HG02870 (cell line): Measurements from ENCODE around the gene HBG1.
"Not testable (repeated sequence)": the region's sequence is repeated elsewhere in the genome, so short reads cannot be mapped to it uniquely, and the experiment has no call there.

ENCODE experiments used
- ATAC-seq: cut with Tn5 transposase; IDR thresholded peaks from one replicate; pipeline ENCODE4 v1.9.1; 2021; ENCODE audit warnings: mild to moderate bottlenecking, moderate library complexity; ENCODE audit not compliant: unreplicated experiment

HBG1 gene

DNA sequence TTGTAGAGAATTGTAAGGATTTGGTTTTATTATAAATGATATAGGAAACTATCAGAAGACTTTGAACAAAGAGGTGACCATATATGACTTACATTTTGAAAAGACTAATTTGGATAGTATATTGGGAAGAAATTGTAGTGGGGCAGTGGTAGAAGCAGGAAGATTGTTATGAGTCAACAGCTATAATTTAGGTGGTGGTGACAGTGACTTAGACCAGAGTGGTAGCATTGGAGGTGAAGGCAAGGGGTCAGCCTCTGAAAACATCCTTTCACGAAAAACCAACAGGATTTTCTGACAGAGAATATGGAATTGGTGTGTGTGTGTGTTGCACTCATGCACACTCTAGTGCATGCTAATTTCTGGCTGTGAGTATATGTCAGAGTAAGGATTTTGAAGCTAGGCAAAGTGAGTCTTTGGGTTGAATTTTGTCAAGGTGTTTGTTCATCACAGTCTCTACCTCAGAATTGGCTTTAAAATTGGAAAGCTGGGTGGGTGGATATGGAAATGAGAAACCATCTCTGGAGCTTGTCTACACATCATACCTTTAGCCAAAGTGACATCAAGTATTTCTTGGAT lies 28.2 kb upstream of the HBG1 start:
- ATAC-seq, result peak; percentile 61

DNA sequence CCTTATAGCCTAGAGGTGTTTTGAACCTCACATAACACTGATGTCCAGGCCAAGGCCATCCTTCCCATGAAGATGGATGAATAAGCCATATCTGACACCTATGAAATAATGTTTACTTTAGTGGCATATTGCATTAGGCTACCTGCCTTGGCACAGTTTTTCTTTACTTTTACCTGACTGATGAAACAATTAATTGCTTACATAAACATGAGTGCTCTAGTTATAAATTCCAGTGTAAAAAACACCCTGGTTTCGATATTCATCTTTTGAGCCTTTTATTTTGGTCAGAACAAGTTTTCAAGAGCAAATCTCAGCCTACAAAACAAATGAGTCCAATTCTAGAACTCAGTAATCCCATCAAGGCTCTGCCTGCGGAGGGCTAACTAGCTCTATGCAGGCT lies 27.0 kb upstream of the HBG1 start:
- ATAC-seq, result no peak

DNA sequence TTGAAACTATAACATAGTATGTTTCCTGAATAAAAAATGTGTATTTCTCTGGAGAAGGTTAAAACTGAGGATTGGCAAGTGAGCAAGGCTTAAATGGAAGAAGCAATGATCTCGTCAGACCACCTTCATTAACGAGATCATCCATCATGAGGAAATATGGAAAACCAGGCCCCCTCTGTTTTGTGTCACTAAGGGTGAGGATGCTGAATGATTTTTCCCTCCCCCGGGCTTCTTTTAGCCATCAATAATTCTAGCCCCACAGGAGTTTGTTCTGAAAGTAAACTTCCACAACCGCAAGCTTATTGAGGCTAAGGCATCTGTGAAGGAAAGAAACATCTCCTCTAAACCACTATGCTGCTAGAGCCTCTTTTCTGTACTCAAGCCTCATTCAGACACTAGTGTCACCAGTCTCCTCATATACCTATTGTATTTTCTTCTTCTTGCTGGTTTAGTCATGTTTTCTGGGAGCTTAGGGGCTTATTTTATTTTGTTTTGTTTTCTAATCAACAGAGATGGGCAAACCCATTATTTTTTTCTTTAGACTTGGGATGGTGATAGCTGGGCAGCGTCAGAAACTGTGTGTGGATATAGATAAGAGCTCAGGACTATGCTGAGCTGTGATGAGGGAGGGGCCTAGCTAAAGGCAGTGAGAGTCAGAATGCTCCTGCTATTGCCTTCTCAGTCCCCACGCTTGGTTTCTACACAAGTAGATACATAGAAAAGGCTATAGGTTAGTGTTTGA lies 25.9 kb upstream of the HBG1 start:
- ATAC-seq, result no peak

DNA sequence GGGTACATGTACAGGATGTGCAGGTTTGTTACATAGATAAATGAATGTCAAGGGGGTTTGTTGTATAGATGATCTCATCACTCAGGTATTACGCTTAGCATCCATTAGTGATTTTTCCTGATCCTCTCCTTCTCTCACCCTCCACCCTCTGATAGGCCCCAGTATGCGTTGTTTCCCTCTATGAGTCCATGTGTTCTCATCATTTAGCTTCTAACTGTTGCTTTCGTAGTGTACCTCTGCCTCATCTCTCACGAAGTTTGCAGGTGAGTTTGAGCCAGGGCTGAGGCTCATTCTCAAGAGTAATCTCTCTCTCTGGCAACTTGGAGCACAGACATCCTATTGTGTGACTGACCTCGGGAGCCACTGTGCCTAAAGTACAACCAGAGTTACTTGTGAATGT lies 24.7 kb upstream of the HBG1 start:
- ATAC-seq, result no peak

DNA sequence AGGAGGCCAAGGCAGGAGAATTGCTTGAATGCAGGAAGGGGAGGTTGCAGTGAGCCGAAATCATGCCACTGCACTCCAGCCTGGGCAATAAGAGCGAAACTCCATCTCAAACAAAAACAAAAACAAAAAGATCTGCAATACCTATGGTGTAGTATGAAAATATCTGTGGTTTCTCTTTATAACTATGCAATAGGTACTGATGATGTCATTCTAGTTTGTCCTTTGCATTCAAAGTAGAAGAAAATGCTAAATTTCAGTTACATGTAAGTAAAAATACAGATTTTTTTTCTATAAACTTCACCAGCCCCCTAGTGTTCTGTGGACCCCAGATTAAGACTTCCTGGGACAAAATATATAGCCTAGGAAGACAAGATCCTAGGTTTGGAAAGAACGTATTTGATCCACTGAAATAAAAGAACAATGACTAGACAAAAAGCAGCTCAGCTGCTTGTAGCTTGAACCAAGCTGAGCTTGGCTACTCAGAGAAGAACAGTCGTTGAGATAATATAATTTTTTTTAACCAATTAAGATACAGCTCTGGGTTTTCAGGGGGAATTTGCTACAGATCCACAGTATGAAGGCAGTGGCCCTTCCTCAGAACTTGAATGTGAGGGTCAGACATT lies 22.8 kb upstream of the HBG1 start:
- ATAC-seq, result no peak

DNA sequence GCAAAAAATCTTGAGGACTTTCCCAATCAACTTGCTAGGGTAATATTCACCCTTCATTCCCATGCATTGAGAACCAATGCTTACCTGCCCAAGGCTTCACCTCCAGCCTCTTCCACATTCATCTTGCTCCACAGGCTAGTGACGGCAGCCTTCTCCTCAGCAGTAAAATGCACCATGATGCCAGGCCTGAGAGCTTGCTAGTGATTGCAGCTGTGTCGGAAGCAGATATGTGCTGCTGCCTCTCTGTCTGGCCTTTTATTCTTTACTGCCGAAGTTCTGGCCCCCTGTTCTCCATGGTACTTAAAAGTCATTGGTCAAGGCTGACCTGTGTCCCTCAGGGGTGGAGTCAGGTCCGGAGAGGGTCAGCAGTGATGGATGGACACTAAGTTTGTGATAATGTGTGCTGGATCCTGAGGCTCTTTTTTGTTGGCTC lies 20.1 kb upstream of the HBG1 start, which contains the start of gene HBE1:
TSS of gene HBE1 (minus strand) at position 231 of the 433 bp plus-strand sequence. CDS start at position 176, 55 bp downstream.
- no peak for ATAC-seq

DNA sequence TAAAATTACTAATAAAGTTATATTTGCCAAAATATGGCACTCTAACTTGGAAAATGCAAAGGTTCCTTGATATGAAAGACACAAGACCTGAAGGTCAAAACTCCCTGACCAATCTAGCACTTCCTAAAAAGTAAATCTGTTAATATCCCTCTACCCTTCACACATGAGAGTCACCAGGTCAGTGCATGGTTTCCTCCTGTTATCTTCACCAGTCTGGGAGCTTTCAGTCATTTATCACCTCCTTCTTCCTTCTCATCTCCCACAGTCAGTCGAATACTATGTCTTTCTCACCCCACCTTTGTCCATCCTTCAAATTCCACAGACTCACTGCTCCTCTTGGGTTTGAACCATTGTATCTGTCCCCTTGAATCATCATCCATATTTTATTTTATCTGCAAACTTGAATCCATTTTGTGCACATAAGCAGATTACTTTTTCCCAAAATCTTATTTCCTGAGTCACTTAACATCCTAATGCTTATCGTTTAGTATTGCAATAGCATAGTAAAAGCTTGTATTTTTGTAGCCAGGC lies 17.4 kb upstream of the HBG1 start:
- ATAC-seq, result no peak

DNA sequence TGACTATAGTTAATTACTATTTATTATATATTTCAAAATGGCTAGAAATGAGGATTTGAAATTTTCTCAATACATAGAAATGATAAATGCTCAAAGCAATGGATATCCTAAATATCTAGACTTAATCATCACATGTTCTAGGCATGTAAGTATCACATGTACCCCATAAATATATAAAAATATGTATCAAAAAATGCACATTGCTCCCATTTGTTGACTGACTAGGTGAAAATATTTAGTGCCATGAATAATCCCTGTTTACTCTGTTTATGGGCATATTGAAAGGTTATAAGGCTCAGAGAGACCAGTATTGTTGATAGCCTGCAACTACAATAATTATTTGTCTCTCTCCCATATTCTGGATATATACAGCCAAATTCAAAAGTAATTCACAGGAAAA lies 17.0 kb upstream of the HBG1 start:
- ATAC-seq, result no peak

DNA sequence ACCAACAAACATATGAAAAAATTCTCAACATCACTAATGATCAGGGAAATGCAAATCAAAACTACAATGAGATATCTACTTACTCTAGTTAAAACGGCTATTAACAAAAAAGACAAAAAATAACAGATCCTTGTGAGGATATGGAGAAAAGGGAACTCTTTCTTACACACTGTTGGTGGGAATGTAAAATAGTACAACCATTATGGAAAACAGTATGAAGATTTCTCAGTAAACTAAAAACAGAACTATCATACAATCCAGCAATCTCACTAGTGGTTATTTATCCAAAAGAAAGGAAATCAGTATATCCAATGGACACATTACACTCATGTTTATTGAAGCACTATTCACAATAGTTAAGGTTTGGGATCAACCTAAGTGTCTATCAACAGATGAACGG lies 16.2 kb upstream of the HBG1 start:
- no peak for ATAC-seq

DNA sequence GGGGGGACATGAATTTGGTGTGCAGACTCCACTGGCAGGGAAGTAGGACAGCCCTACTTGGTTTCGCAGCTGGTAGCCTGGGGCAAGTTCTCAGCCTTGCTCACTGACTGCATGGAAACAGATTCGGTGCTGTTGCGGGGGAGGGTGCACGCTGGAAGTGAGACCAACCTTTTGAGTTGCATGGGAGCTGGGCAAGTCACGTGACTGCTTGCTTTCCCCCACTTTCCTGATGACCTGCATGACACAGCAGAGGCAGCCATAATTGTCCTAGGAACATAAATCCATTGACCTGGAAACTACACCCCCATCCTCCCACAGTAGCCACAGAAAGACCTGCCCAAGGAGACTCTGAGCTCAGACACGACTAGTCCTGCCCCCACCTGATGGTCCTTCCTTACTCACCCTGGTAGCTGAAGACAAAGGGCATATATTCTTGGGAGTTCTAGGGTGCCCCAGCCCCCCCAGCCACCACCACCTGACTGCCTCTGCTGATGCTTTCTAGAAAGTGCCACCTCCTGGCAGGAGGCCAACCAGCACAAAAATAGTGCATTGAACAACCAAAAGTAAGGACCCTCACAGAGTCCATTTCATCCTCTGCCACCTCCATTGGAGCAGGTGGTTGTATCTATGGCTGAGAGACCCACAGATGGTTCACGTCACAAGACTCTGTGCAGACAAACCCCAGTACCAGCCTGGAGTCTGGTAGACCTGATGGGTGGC lies 9.0 kb upstream of the HBG1 start:
- no peak for ATAC-seq

DNA sequence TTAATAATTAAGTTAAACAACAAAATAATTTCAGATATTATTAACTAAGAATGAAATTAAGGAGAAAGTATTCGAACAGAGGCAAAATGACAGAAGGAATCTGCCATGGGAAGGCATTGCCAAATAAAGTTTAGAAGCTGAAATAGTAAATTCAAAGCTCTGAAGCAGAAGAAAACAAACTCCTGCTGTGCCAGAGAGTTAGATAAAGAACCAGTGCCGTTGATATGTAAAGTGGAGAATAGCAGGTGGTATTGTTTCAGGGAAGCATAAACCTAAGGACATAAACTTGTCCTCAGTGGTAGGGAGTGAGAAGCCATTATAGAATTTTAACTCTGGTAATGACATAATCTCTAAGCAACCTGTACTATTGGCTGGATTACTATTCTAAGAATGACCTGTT lies 7.6 kb upstream of the HBG1 start:
- no peak for ATAC-seq

DNA sequence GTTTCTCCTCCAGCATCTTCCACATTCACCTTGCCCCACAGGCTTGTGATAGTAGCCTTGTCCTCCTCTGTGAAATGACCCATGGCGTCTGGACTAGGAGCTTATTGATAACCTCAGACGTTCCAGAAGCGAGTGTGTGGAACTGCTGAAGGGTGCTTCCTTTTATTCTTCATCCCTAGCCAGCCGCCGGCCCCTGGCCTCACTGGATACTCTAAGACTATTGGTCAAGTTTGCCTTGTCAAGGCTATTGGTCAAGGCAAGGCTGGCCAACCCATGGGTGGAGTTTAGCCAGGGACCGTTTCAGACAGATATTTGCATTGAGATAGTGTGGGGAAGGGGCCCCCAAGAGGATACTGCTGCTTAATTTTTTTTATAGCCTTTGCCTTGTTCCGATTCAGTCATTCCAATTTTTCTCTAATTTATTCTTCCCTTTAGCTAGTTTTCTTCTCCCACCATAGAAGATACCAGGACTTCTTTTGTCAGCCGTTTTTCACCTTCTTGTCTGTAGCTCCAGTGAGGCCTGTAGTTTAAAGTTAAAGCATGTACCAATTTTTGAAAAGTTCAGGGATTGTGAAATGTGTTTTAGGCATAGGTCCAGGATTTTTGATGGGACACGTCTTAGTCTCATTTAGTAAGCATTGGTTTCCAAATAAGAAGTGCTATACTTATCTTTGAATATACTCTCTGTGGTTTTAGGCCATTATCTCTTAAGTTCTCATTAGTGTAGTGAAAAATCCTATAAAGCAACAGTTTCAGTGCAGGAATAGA lies 5.2 kb upstream of the HBG1 start, which contains the start of gene HBG2:
TSS of gene HBG2 (minus strand) at position 136 of the 768 bp plus-strand sequence. CDS start at position 83, 53 bp downstream.
- ATAC-seq, result not testable (repeated sequence)

DNA sequence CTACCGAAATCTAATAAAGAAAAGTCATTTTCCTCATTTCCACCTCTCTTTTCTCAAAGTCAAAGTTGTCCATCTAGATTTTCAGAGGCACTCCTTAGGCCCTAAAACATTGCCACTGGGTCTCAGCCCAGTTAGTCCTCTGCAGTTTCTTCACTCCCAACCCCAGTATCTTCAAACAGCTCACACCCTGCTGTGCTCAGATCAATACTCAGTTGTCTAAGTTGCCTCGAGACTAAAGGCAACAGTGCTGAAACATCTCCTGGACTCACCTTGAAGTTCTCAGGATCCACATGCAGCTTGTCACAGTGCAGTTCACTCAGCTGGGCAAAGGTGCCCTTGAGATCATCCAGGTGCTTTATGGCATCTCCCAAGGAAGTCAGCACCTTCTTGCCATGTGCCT lies 4.4 kb upstream of the HBG1 start:
- not testable (repeated sequence) for ATAC-seq

DNA sequence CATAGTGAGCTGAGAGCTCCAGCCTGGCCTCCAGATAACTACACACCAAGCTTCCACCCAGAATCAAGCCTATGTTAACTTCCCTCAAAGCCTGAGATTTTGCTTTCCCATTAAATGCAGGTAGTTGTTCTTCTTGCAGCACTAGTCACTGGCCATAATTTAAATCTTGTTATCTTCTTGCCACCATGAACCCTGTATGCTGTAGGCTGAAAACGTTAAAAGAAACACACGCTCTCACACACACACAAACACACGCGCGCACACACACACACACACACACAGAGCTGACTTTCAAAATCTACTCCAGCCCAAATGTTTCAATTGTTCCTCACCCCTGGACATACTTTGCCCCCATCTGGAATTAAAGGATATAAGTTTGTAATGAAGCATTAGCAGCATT lies 3.8 kb upstream of the HBG1 start:
- ATAC-seq, result not testable (repeated sequence)

DNA sequence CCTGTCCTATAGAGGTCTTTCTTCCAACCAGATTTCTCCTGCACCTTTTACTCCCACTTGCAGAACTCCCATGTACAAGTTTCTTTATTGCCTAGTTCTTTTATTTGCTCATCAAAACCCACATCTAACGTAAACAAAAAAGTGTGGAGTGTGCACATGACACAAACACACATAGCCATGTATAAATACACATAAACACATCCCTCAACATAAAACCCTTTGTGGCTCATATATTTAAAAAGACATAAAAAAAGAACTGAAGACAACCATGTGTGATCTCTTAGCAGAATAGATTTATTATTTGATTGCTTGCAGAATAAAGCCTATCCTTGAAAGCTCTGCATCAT lies 3.2 kb upstream of the HBG1 start:
- ATAC-seq, result no peak

DNA sequence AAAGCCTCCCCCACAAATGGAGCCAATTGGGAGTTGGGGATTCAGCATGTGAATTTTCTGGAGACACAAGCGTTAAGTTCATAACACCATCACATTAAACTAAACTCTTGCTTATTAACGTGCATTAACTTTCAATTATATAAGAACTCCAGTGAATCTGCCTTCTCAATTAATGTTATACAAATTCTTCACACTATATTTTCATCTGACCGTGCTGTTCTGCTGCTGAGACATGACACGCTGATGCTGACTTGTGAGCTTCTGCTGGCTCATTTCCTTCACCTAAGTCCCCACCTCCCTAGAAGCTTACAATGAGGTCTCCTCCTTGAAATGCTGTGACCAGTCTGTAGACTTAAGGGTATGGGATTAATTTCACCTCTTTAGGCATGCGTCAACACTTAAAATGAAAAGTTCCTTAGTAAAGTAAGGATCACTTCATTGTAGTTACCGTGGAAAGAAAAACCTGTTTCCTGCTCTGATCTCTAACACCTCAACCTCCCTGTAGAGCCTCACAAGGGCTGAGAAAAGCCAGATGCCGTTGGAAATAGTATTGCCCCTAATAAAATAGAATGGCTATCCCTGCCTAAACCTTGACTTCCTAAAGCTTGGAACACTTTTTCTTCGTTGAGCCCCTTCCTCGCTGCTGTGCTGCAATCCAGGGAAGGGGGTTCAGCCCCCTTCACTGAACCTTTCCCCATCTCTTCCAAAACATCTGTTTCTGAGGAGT lies 2.7 kb upstream of the HBG1 start:
- ATAC-seq, result no peak

DNA sequence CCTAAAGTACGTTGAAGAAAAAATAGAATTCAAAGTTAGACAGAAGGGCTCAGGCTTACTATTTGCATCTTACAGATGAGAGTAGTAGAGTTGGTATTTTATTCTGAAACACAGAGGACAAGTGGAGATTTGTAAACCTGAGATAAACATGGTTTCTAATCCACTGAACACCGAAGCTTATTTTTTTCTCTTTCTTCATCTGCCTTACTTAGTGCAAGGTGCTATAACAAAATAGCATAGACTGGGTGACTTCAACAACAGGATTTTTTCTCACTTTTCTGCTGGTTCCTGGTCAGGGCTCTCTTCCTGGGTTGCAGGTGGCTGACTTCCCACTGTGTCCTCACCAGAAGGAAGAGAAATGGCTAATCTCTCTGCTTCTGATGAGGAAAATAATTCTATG lies 2.1 kb upstream of the HBG1 start:
- ATAC-seq, result no peak

DNA sequence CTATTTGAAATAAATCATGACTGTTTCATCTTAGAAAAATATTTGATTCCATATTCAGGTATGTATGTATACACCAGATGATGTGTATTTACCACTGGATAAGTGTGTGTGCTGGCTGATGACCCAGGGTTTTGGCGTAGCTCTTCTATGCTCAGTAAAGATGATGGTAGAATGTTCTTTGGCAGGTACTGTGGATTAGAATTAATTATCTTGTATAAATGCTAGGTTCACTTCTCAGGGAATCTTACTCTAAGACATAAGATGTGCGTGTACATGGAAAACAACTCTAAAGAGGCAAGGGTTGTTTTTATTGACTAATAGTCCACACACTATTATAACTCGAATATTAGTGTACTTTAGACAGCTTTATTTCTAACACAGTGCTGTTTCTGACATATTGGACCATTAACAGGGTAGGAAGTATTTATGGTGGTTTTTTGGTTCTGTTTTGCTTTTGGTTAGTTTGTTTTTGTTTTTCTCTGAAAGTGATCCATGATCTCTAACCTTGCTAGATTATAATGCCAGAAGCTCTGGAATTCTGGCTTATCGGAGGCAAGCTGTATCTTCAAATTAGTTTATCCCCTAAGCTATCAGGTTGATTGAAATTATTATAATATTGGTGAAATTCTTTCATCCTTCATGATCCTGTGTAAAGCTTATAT lies 1.0 kb upstream of the HBG1 start:
- ATAC-seq, result no peak

DNA sequence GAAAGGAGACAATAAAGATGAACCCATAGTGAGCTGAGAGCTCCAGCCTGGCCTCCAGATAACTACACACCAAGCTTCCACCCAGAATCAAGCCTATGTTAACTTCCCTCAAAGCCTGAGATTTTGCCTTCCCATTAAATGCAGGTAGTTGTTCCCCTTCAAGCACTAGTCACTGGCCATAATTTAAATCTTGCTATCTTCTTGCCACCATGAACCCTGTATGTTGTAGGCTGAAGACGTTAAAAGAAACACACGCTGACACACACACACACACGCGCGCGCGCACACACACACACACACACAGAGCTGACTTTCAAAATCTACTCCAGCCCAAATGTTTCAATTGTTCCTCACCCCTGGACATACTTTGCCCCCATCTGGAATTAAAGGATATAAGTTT lies 1.2 kb downstream of the HBG1 start:
- ATAC-seq, result not testable (repeated sequence)
